ENCODE measurements around the gene GNAZ.
A peak's percentile ranks its signal among the peaks of the same experiment; 100 is the strongest.

The GNAZ gene

DNA sequence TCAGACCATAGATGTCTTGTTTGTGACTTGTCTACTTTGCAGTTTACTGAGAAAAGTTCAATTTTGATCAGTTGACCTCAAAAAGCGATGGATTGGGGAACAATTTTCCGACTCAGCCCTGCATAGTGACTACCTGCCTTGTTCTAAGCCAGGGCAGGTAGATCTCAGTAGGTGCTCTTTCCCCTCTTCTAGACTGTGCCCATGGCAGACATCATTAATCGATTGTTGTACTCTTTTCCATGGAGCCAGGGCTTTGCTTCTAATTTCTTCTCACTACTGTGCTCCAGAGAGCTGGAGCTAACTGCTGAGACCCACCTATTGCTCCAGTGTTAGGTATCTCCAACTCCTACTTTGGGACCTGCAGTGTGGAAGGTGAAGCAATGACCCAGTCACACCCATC, 84.8 kb downstream of the GNAZ start:
- DNase-seq (ENCODE audit: low spot score): no peak

DNA sequence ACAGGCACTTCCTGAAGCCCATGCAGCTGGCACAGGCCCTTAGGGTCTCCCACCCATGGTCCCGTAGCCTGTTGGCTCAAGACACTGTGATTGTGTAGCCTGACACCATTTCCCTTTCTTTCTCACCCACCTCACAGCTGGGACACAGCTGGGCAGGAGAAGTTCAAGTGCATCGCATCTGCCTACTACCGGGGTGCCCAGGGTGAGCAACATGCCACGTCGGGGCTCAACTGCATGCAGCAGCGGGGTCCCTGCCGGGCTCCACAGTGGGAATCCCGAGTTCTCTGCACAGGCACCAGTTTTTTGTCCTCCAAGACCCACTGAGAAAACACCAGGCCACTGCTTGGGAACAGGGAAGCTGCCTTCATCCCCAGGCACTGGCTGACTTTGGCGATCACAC, 85.5 kb downstream of the GNAZ start:
- no peak for DNase-seq (ENCODE audit: low spot score)

DNA sequence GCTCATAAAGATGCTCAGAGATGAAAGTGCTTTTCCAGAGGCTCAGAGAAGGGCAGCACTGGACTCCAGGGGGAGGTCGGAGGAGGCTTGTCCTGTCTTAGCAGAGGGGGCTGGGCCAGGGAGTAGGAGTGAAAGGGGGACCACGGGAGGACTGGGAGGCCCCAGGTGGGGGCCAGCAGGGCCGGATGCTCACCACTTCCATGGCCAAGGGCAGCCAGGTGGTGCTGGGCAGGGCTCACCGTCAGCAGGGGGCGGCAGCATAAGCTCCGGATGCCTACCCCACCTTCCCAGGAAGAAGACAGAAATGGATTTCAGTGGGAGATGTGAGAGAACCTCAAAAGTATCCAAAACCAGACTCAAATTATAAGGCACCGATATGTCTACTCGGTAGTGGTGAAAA, 86.0 kb downstream of the GNAZ start:
- no peak for DNase-seq (ENCODE audit: low spot score)

DNA sequence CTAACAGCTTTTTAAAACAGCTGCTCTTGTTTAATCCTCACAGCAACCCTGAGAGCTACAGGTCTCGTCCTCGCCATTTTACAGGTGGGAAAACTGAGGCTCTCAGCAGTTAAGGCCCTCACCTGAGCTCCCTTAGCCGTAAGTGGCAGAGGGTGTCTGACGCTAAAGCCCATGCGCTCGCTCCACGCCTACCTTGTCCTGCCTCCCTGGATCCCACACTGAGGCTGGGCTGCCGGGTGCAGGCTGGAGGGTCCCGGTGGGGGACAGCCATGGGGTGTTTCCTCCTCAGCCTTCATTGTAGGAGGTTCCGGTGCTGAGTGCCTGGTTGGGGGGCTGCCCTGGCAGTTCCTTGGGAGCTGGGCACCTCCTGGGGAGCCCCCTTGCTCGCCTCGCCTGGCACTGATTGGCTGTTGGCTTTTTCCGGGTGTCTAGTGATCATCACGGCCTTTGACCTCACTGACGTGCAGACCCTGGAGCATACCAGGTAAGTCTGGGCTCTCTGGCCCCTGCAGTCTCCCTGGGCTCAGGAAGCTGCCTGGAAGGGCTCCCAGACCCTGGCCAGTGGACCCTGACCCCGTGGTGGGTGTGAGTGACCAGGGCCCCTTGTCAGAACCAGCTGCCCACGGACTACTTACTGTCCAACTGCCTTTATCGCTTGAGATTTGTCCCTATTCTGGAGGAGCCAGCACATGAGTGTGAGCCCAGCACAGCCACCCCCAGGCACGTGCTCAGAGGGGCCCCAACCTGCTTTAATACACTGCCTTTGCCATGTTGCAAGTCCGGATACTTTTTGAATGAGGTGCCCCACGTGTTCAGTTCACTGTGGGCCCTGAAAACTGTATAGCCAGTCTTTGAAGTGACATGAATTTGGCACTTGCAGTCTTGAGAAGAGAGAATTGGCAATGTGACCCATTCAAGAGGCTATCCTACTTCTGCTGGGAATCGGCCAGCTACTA, 87.5 kb downstream of the GNAZ start:
- no peak for DNase-seq (ENCODE audit: low spot score)

DNA sequence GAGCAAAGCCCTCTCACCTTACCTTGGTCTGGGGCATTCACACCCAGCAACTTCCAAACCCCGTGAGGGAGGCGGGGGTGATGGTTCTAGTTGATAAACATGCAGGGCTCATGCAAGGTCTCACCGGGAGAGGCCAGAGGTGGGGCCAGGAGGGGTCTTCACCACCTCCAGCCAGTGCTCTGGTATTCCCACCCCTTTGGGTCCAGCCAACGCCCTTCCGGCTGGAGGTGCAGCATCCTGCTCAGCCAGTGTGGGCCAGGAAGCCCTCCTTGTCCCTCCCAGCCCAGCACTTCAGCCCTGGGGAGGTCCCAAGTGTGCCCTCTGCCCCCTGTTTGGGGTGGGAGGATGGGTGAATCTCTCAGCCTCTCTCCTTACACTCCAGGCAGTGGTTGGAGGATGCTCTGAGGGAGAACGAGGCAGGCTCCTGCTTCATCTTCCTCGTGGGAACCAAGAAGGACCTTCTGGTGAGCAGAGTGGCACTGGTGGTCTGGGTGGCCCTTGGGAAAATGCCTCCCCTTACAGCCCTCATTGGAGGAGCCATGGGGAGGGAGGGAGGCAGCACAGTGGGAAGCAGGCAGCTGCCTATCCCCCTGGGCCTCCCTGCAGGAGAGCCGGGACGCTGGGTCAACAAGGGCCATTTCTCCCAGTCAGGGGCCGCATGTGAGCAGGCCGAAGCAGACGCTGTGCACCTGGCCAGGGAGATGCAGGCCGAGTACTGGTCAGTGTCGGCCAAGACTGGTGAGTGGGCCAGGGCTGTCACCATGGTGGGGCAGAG, 88.4 kb downstream of the GNAZ start:
- no peak for DNase-seq (ENCODE audit: low spot score)

DNA sequence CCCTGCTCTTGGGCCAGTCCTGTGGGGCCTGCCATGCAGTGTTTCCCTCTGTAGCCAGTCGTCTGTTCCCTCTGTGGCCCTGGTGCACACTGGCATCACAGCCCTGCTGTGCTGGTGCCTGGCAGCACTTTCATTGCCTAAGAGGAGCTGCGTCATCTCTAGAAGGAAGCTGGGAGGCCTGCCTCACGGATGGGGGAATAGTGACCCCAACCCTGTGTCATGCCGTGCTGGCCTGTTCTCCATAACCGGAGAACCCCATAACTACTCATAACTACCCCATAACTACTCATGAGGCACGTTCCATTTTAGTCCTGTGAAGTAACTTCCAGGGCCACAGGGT, 88.9 kb downstream of the GNAZ start:
- DNase-seq (ENCODE audit: low spot score): no peak

DNA sequence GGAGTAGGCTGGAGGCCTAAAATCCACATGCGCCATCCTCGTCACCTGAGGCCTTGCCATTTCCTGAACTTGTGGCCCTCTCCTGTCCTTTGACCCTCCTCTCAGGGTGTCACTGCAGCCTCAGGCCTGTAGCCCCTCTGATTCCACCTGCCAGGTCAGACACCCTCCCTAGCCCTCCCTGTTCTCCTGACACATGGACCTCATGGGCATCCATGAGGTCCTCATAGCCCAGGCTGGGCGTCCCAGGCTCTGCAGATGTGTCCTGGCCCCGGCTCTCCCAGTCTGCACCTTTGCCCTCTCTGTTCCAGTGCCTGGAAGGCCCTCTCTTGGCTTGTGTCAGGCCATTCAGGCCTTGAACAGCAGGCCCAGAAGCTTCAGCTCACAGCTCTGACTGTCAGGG, 90.7 kb downstream of the GNAZ start:
- no peak for DNase-seq (ENCODE audit: low spot score)

DNA sequence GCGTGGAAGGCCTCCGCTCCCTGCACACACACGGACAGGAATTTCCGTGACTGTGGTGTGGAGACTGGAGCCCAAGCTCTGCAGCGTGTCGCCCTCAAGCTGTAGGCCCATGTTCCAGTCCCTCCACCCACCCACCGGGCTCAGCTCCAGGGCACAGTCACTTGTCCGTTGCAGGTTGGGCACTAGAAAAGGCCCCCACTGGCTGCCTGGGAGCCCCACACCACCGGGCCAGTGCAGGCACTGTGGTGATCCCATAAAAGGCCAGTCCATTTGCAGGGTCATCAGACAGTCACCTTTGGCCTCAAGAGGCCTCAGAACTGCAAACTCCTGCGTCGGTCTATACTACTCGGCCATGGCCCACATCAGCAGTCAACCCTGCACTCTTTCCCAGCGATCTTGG, 91.3 kb downstream of the GNAZ start:
- no peak for DNase-seq (ENCODE audit: low spot score)

DNA sequence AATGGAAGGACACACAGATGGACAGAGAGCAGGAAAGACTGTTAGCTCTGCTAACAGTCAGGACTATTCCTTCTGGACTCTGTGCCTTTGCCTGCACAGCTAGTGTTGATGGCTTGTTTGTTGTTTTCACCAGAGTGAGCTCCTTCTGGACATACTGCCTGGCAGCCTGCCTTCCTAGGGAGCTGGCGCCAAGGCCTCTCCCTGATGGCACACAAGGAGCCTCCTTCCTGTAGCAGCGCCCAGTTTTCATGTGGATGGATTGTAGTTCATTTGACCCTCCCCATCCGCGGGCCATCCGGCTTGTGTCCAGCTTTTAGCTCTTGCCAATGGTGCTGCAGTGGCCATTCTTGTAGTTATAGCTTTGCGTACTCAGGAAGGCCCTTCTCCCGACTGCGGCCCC, 93.3 kb downstream of the GNAZ start:
- peak; percentile 58 for DNase-seq (ENCODE audit: low spot score)

DNA sequence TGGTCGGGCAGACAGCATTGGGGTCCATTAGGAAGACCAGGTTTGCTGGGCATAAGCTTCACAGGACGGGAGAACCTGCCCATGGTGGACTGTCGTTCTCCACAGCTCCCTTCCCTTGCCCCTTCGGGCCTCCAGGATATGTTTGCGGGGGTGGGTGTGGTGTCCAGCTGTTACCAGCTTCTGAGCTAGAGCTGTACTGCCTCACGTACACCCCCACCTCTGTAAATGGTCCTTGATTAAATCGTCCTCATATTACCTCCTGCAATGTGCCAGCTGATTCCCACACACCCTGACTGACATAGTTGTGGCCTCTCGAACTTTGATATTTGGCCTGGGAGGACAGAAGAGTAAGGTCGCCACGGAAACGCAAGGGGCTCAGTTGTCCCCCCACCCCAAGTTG, 93.8 kb downstream of the GNAZ start:
- DNase-seq (ENCODE audit: low spot score): no peak

DNA sequence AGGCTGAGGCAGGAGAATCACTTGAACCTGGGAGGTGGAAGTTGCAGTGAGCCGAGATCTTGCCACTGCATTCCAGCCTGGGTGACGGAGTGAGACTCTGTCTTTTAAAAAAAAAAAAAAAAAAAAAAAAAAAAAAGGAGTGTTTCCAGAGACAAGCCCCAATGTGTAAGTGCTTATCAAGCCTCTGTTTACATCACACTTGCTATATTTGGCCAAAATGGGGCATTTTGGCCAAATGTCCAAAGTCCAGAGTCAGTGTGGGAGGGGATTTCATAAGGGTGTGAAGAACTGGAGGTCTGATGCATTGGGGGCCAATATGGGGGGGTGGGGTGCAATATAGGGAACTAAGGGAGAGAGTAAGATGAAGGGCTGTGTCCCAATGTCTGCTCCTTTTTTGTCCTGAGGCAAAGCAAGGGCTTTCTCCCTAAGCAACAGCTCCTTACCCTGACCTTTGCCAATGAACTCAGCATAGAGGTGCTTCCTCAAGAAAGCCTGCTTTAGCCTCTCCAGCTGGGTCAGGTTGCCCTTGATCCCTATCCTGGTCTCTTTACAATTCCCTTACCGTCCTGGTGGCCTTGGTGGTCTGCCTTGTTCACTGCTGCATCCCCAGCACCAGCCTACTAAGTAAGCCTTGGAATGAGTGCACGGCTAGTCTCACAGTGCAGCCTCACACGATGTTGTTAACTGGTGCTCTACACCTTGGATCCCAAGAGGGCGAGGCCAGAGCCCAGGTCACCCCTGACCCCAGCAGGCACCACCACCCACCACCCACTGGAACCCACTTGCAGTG, 95.9 kb downstream of the GNAZ start:
- DNase-seq (ENCODE audit: low spot score): no peak

DNA sequence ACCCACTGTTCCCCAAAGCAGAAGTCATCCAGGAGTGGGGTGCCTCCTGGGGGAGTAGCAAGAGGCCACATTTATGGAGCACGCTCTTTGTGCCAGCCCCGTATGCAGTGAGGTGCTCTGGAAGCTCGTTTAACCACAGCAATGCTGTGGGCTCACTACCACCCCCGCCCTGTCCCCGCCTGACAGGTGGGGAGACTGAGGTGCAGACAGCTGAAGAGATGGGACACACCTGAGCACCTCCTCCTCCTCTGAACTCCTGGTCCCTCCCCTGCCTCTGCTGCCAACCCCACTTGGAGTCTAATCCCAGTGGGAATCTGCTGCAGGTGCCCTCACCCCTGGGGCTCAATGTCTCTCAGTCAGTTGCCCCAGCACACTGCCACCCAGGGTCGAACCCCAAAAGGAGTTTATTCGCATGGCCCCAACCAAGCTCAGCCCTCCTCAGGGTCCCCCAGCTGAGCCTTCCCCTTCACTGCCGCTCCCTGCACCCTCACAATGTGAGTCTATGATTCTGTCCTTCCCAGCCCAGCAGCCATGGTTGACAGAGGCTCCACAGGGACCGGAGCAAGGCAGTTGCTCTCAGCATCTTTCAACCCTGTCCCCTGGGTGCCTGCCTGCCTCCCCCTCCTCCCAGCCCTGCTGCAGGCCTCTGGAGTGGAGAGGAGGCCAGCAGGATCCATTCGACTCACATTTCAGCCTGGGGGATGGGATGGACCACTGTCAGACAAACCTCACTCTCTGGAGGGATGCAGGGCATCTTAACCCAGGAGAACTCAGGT, 96.7 kb downstream of the GNAZ start:
- DNase-seq (ENCODE audit: low spot score): no peak

DNA sequence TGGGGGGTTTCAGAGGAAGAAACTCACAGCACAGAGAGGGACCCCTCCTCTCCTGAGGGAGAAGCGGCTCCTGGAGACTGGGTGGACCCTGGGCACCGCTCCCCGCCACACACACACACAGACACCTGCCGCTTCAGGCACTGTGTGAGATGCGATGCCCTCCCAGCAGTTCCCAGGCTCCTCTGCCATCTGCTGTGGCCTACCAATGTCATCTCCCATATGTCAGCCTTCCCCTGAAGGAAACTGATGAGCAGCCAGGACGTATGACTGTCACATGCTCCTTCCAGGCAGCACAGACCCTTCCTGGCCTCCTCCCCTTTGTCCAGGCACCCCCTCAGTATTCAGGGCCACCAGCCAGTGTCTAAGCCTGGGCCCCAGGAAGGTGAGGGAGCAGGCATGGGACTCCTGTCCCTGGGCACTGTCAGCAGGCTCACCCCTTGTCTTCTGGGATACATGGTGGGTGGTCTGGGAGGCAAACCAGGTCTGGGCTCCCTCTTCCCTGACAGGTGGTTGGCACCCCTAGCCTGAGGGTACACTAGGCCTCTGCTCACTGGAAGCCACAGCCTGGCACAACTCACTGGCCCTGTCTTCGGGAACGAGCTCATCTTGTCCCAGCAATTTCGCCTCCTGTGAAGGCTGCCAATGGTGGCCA, 98.2 kb downstream of the GNAZ start:
- DNase-seq (ENCODE audit: low spot score): no peak

DNA sequence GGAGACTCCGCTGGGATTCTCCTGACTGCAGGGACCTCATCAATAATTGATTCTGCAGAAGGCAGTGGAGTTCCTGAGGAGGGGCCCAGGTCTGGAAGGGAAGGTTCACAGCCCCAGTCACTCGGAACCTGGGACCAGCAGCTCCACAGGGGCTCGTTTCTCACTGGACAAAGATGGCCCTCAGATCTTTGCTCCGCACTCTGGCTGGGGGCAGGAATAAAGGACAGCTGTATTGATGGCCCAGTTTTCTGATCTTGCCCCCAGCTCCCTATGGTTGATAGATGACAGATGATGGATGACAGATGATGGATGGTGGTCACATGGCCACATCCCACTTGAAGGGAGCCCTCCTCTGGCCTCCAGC, 98.7 kb downstream of the GNAZ start:
- no peak for DNase-seq (ENCODE audit: low spot score)

All from AG08395 (cell line).